H1 (cell line): ENCODE data around the gene ENTREP3. TPM values are rescaled to one million over a fixed set of nuclear protein-coding genes. Genes with fewer than 3 reads are reported as not detected.

ENCODE experiments used
- KDM5A ChIP-seq: fragments of 200-600 bp; IDR thresholded peaks from 2 replicates; pipeline ENCODE4 v1.7.1; 2012; ENCODE audit warnings: mild to moderate bottlenecking, low read length, inconsistent platforms, mixed read lengths
- MAFK ChIP-seq: IDR thresholded peaks from 2 replicates; pipeline ENCODE4 v1.6.1; 2012; ENCODE audit warnings: low read depth, mild to moderate bottlenecking, improper control_type of control experiment, low read length
- NANOG ChIP-seq: IDR thresholded peaks from 2 replicates; pipeline ENCODE4 v1.6.1; 2011; ENCODE audit warnings: low read length, low read depth, mild to moderate bottlenecking, inconsistent platforms; ENCODE audit not compliant: insufficient read depth, poor library complexity, severe bottlenecking
- polyA plus RNA-seq, 7 experiments: library from polyadenylated mRNA; depleted of rRNA in 3 of 7; stranded (reverse) in 5 of 7; unstranded in 2 of 7; fragments of >200 nt in 5 of 7; fragments of 200-250 nt in 2 of 7; gene quantifications; 1 replicate in 5 of 7; 2 replicates in 1 of 7; 4 replicates in 1 of 7; pipeline versions ENCODE4 v1.2.1 to v1.2.3, GENCODE V29; 2011 to 2013; ENCODE audit warnings: missing spikeins in 2 of 7, mixed read lengths in 2 of 7
- total RNA-seq: library from RNA; stranded (reverse); fragmentation: NEBNext Ultra II Directional; extraction: Animal tissue kit (Norgen Biotek cat#: 25700); gene quantifications from 2 replicates; pipeline ENCODE4 v1.2.1, GENCODE V29; 2021

The ENTREP3 gene
- total and polyA plus RNA-seq, 2 of the 8 experiments (the other 6 are each of a cell fraction or from before 2014, with no cell fraction given): 22.8 to 52.2 TPM

DNA sequence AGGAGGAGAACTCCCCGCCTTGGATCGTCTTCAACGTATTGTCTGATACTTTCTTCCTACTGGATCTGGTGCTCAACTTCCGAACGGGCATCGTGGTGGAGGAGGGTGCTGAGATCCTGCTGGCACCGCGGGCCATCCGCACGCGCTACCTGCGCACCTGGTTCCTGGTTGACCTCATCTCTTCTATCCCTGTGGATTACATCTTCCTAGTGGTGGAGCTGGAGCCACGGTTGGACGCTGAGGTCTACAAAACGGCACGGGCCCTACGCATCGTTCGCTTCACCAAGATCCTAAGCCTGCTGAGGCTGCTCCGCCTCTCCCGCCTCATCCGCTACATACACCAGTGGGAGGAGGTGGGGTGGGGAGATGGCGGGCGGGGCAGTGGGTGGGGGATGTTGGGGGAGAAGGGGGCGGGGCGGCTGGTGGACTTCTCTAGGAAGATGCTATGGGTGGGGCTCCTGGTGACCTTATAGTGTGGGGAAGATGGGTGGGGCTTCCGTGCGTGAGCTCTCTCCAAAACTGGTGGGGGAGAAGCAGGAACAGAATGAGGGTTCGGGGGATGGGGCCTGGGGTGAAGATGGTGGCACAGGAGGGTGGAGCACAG lies 27.3 kb upstream of the ENTREP3 start (continued):
- TF ChIP-seq NANOG (no peak), MAFK (no peak), KDM5A (no peak)
